ENCODE data around the gene BLOC1S4.
"Not testable (repeated sequence)": the region's sequence is repeated elsewhere in the genome, so short reads cannot be mapped to it uniquely, and the experiment has no call there.

Gene BLOC1S4

DNA sequence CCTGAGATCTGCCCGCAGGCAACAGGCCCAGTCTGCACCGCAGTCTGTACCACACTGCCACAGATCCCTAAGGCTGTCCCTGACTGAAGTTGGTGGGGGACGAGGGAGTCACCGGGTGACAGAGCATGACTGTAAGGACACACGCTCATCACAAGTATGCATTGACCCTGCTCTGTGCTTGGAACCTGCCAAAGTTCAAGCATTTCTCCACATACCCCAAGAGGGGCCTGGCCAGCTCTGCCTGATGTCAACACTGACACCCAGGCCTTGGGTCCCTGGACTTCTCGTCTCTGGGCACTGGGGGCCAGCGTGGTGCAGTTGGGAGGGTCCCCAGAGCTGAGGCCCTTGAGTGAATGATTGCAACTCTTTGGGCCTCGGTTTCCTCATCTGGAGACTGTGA is 7.9 kb downstream of the BLOC1S4 start:
- TF ChIP-seq L3MBTL2 (conservative IDR thresholded peaks at IDR 0.05) (no peak), CTBP1 (IDR thresholded peaks at IDR 0.05; ENCODE audit: borderline replicate concordance) (no peak), SP1 (IDR thresholded peaks at IDR 0.05) (no peak), TARDBP (IDR thresholded peaks at IDR 0.05) (no peak), FOXK2 (IDR thresholded peaks at IDR 0.05) (no peak), FOXM1 (IDR thresholded peaks at IDR 0.05; ENCODE audit: borderline replicate concordance) (no peak), SUZ12 (IDR thresholded peaks at IDR 0.05) (no peak), HDGF (IDR thresholded peaks at IDR 0.05; ENCODE audit: borderline replicate concordance) (no peak), NFRKB (IDR thresholded peaks at IDR 0.05) (no peak), ELF4 (IDR thresholded peaks at IDR 0.05) (no peak), ZNF384 (IDR thresholded peaks at IDR 0.05) (no peak), ARNT (IDR thresholded peaks at IDR 0.05) (no peak), BHLHE40 (IDR thresholded peaks at IDR 0.05; ENCODE audit: borderline replicate concordance) (no peak), LEF1 (IDR thresholded peaks at IDR 0.05; ENCODE audit: borderline replicate concordance) (no peak), FOXA1 (IDR thresholded peaks at IDR 0.05) (no peak)
- TF ChIP-seq, protein P1, sequence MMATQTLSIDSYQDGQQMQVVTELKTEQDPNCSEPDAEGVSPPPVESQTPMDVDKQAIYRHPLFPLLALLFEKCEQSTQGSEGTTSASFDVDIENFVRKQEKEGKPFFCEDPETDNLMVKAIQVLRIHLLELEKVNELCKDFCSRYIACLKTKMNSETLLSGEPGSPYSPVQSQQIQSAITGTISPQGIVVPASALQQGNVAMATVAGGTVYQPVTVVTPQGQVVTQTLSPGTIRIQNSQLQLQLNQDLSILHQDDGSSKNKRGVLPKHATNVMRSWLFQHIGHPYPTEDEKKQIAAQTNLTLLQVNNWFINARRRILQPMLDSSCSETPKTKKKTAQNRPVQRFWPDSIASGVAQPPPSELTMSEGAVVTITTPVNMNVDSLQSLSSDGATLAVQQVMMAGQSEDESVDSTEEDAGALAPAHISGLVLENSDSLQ (IDR thresholded peaks at IDR 0.05): no peak
- ChIA-PET POLR2A (no interaction called here), CTCF (no interaction called here)
- no peak for DNase-seq (ENCODE audit: extremely low spot score)

- TF ChIP-seq CTBP1 (IDR thresholded peaks at IDR 0.05; ENCODE audit: borderline replicate concordance) (no peak), SP1 (IDR thresholded peaks at IDR 0.05) (no peak), L3MBTL2 (conservative IDR thresholded peaks at IDR 0.05) (no peak), ARNT (IDR thresholded peaks at IDR 0.05) (no peak), BHLHE40 (IDR thresholded peaks at IDR 0.05; ENCODE audit: borderline replicate concordance) (no peak), FOXM1 (IDR thresholded peaks at IDR 0.05; ENCODE audit: borderline replicate concordance) (no peak), HDGF (IDR thresholded peaks at IDR 0.05; ENCODE audit: borderline replicate concordance) (no peak), ELF4 (IDR thresholded peaks at IDR 0.05) (no peak), NFRKB (IDR thresholded peaks at IDR 0.05) (no peak), LEF1 (IDR thresholded peaks at IDR 0.05; ENCODE audit: borderline replicate concordance) (no peak), ZNF384 (IDR thresholded peaks at IDR 0.05) (no peak), TARDBP (IDR thresholded peaks at IDR 0.05) (no peak), FOXA1 (IDR thresholded peaks at IDR 0.05) (no peak)
- TF ChIP-seq, protein P1 (IDR thresholded peaks at IDR 0.05): no peak
- POLR2A ChIA-PET: no interaction called here
- CTCF ChIA-PET: no interaction called here
- DNase-seq (ENCODE audit: extremely low spot score): no peak
Measured at GRCh38 chr4:6724421-6725111, 8.6 kb downstream of the BLOC1S4 start.

- POLR2A ChIA-PET, CTCF ChIA-PET: not testable (repeated sequence)
Measured at GRCh38 chr4:6725427-6725961, 9.5 kb downstream of the BLOC1S4 start.

GRCh38 chr4:6727081-6727942 is 11.3 kb downstream of the BLOC1S4 start:
- ChIA-PET CTCF (interaction anchor here (1.2 kb wide), 1 partner anchor 10 kb away, joined by 5 read pairs; no protein-coding TSS in a partner anchor), POLR2A (no interaction called here)
- no peak for DNase-seq (ENCODE audit: extremely low spot score)
- TF ChIP-seq SP1 (IDR thresholded peaks at IDR 0.05) (no peak), HDGF (IDR thresholded peaks at IDR 0.05; ENCODE audit: borderline replicate concordance) (no peak), ZNF384 (IDR thresholded peaks at IDR 0.05) (no peak), TARDBP (IDR thresholded peaks at IDR 0.05) (no peak), SUZ12 (IDR thresholded peaks at IDR 0.05) (no peak), FOXK2 (IDR thresholded peaks at IDR 0.05) (no peak)

More at GRCh38 chr4:6725427-6725961, 9.5 kb downstream of the BLOC1S4 start:
- DNase-seq (ENCODE audit: extremely low spot score): not testable (repeated sequence)

DNA sequence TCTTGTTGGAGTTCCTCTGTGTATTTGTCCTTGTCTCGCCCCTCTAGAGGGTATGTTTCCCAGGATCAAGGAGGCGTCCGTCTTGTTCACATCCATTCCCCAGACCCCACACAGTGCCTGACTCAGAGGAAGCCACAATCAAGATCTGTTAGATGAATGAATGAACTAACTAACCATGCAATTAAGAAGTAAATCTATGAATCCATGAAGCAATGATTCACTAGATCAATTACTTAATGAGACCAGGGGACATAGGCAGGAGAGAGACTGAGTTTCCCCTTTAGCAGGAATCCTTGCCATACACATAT is 11.9 kb downstream of the BLOC1S4 start:
- no peak for DNase-seq (ENCODE audit: extremely low spot score)
- CTCF ChIA-PET: interaction anchor here (0.9 kb wide), 1 partner anchor 146 kb away, joined by 3 read pairs; no protein-coding TSS in a partner anchor
- TF ChIP-seq, protein P1 (IDR thresholded peaks at IDR 0.05): no peak
- no peak for TF ChIP-seq TARDBP (IDR thresholded peaks at IDR 0.05)
- TF ChIP-seq BHLHE40 (IDR thresholded peaks at IDR 0.05; ENCODE audit: borderline replicate concordance): no peak
- TF ChIP-seq FOXM1 (IDR thresholded peaks at IDR 0.05; ENCODE audit: borderline replicate concordance): no peak
- no peak for TF ChIP-seq SUZ12 (IDR thresholded peaks at IDR 0.05)
- no peak for TF ChIP-seq ARNT (IDR thresholded peaks at IDR 0.05)
- no peak for TF ChIP-seq ELF4 (IDR thresholded peaks at IDR 0.05)
- TF ChIP-seq CTBP1 (IDR thresholded peaks at IDR 0.05; ENCODE audit: borderline replicate concordance): no peak
- TF ChIP-seq L3MBTL2 (conservative IDR thresholded peaks at IDR 0.05): no peak
- no peak for TF ChIP-seq SP1 (IDR thresholded peaks at IDR 0.05)
- no peak for TF ChIP-seq FOXK2 (IDR thresholded peaks at IDR 0.05)
- no peak for TF ChIP-seq LEF1 (IDR thresholded peaks at IDR 0.05; ENCODE audit: borderline replicate concordance)
- POLR2A ChIA-PET: no interaction called here
